Endothelial cell of umbilical vein (primary cell): ENCODE data around the gene EFNA5. TPM values are rescaled to one million over a fixed set of nuclear protein-coding genes. Genes with fewer than 3 reads are reported as not detected.

ENCODE experiments used
- BruUV-seq: library from RNA; stranded (reverse); fragments of 400-500 nt; replicated peaks from 2 replicates; lab custom pipeline; 2021; lab: Mats Ljungman, UMichigan
- CTCF ChIA-PET: fragments of 300-600, 350-600 bp; sonication (Branson Sonifier 250); formaldehyde crosslinking; loops from one replicate; lab custom pipeline; 2021; ENCODE audit warnings: antibody characterized with exemption, inconsistent platforms; lab: Charles Lee
- POLR2A ChIA-PET: fragments of 300-600, 350-600 bp; sonication (Branson Sonifier 250); formaldehyde crosslinking; loops from one replicate; lab custom pipeline; 2021; ENCODE audit warnings: antibody characterized with exemption, inconsistent platforms; lab: Charles Lee
- DNase-seq: peaks from one replicate; pipeline ENCODE4 v3.0.0-alpha.2; 2011; ENCODE audit warnings: low read depth, low spot score
- FAIRE-seq: peaks from 2 replicates; lab custom pipeline; 2011; peaks lifted over from hg19 to GRCh38; lab: Jason Lieb, UNC
- H2AFZ ChIP-seq: 2 replicates; pipeline ENCODE4 v1.6.0; 2012; ENCODE audit warnings: low read depth, low read length, control low read depth, inconsistent platforms
- H3K27ac ChIP-seq: 2 replicates; pipeline ENCODE4 v1.5.1; 2011; ENCODE audit warnings: low read depth, mild to moderate bottlenecking, control low read depth, low read length, moderate library complexity; ENCODE audit not compliant: insufficient read depth
- H3K27me3 ChIP-seq, 2 experiments: 2 replicates each; pipeline versions ENCODE4 v1.6.0 to v1.6.1; 2011; ENCODE audit warnings: low read length in 2 of 2, mixed read lengths in 1 of 2; ENCODE audit not compliant: control insufficient read depth in 2 of 2, insufficient read depth in 2 of 2
- H3K36me3 ChIP-seq, 2 experiments: 2 replicates in 1 of 2; 3 replicates in 1 of 2; pipeline ENCODE4 v1.5.1; 2011; ENCODE audit warnings: low read length in 2 of 2, mild to moderate bottlenecking in 1 of 2, moderate library complexity in 1 of 2; ENCODE audit not compliant: control insufficient read depth in 2 of 2, insufficient read depth in 2 of 2; ENCODE audit errors: extremely low read depth in 1 of 2
- H3K4me1 ChIP-seq: 3 replicates; pipeline ENCODE4 v1.5.1; 2011; ENCODE audit warnings: mild to moderate bottlenecking, low read length; ENCODE audit not compliant: control insufficient read depth, insufficient read depth; ENCODE audit errors: extremely low read depth
- H3K4me2 ChIP-seq: 2 replicates; pipeline ENCODE4 v1.6.1; 2011; ENCODE audit warnings: low read length, control low read depth, mixed read lengths; ENCODE audit not compliant: insufficient read depth
- H3K4me3 ChIP-seq, 3 experiments: fragments of 200-600 bp in 1 of 3; sonication (generic), shearing (Covaris generic) in 1 of 3; replicated peaks in 1 of 3; 2 replicates each; pipeline ENCODE4 v1.5.1; 2011 to 2016; ENCODE audit warnings: control low read depth in 3 of 3, low read length in 3 of 3, mild to moderate bottlenecking in 2 of 3, inconsistent platforms in 1 of 3, low read depth in 1 of 3, moderate library complexity in 1 of 3; ENCODE audit not compliant: insufficient read depth in 1 of 3
- H3K79me2 ChIP-seq: 2 replicates; pipeline ENCODE4 v1.6.0; 2012; ENCODE audit warnings: low read length, inconsistent platforms; ENCODE audit not compliant: control insufficient read depth, insufficient read depth
- H3K9ac ChIP-seq: replicated peaks from 2 replicates; pipeline ENCODE3; 2011; ENCODE audit warnings: low read length, control low read depth; ENCODE audit not compliant: insufficient read depth; ENCODE audit errors: extremely low read depth
- H3K9me1 ChIP-seq: replicated peaks from 3 replicates; pipeline ENCODE4 v1.6.0; 2011; ENCODE audit warnings: mild to moderate bottlenecking, low read length; ENCODE audit not compliant: control insufficient read depth, insufficient read depth; ENCODE audit errors: extremely low read depth
- H3K9me3 ChIP-seq: replicated peaks from 2 replicates; pipeline ENCODE4 v1.5.1; 2012; ENCODE audit warnings: low read length, inconsistent platforms; ENCODE audit not compliant: control insufficient read depth, insufficient read depth
- H4K20me1 ChIP-seq: replicated peaks from 2 replicates; pipeline ENCODE3; 2011; ENCODE audit warnings: mild to moderate bottlenecking, low read length; ENCODE audit not compliant: control insufficient read depth, insufficient read depth; ENCODE audit errors: extremely low read depth
- EZH2 ChIP-seq: IDR thresholded peaks from 2 replicates; pipeline ENCODE4 v1.6.1; 2012; ENCODE audit warnings: borderline replicate concordance, low read depth, mild to moderate bottlenecking, moderate library complexity, low read length, inconsistent platforms; ENCODE audit not compliant: severe bottlenecking
- FOS ChIP-seq: IDR thresholded peaks from 2 replicates; pipeline ENCODE4 v1.6.1; 2011; ENCODE audit warnings: mild to moderate bottlenecking, low read length, moderate library complexity, borderline replicate concordance; ENCODE audit not compliant: insufficient read depth
- GATA2 ChIP-seq: IDR thresholded peaks from 2 replicates; pipeline ENCODE4 v1.7.0; 2011; ENCODE audit warnings: low read depth, mild to moderate bottlenecking, moderate library complexity, mixed read lengths, low read length; ENCODE audit not compliant: insufficient read length, insufficient read depth
- JUN ChIP-seq: IDR thresholded peaks from 2 replicates; pipeline ENCODE4 v1.6.1; 2011; ENCODE audit warnings: borderline replicate concordance, low read depth; ENCODE audit not compliant: insufficient read length, insufficient read depth
- MYC ChIP-seq: IDR thresholded peaks from one replicate; pipeline ENCODE4 v1.6.1; 2011; ENCODE audit warnings: mild to moderate bottlenecking, low read depth, low read length
- POLR2AphosphoS5 ChIP-seq: IDR thresholded peaks from 2 replicates; pipeline ENCODE4 v1.6.1; 2012; ENCODE audit warnings: low read depth, mild to moderate bottlenecking, control low read depth, low read length, moderate library complexity; ENCODE audit not compliant: insufficient read depth
- dilution Hi-C: fragments of 300-500 bp; cut with MboI; formaldehyde crosslinking; loops from one replicate; pipeline ENCODE4 v1.15.0; 2019; ENCODE audit warnings: low sequenced_read_pairs; ENCODE audit not compliant: extremely low pct_ligation_motif_present
- intact Hi-C: fragments of 100-400 bp; cut with micrococcal nuclease; formaldehyde crosslinking; loops from one replicate; pipeline ENCODE4 v1.10.0; 2022
- polyA plus RNA-seq, 4 experiments: library from polyadenylated mRNA; depleted of rRNA in 3 of 4; stranded (reverse) in 3 of 4; unstranded in 1 of 4; fragments of >200 nt; gene quantifications; 2 replicates each; pipeline versions ENCODE4 v1.2.1 to v1.2.3, GENCODE V29; 2011 to 2012; ENCODE audit warnings: missing spikeins in 1 of 4
- total RNA-seq: library from RNA; stranded (reverse); gene quantifications from 2 replicates; pipeline ENCODE4 v1.2.3, GENCODE V29; 2021
- TF ChIP-seq, protein P1 (sequence below): IDR thresholded peaks from 2 replicates; pipeline ENCODE4 v1.6.1; 2011; ENCODE audit not compliant: insufficient read depth, insufficient read length

Gene EFNA5
- total and polyA plus RNA-seq, 2 donors (not counting 3 experiments of a cell fraction or from before 2014, with no cell fraction given): 13.6 to 22.1 TPM

DNA sequence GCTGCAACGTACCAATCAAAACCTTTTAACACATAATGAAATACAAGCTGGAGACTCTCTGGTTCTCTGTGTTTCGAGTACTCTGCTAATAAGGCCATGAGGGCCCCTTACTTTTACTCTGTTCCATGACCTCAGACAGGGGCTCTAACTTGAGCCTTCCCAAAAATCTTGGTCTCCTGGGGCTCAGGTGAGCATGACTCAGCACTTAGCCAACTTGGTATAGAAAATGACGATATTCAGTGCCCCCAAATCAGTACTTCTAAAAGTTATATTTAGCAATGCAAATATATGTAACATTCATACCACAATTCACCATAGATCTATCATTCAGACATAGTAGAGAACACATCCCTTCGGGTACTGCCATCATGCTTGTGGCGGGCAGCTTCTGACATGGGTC is 278.9 kb downstream of the EFNA5 start:
- ChIA-PET CTCF (interaction anchor here (0.6 to 4.5 kb wide), 3 partner anchors 13 to 280 kb away, joined by 3 to 39 read pairs (median 4); no protein-coding TSS in a partner anchor), POLR2A (no interaction called here)
- Histone ChIP-seq H2AFZ (no peak overlapping the region), H3K4me1 (peaks cover 32% of the 10 kb centered on the region), H3K9me1 (no peaks in the 10 kb centered on the region), H3K27me3 (no peaks in the 10 kb centered on the region), H3K79me2 (no peaks in the 10 kb centered on the region), H3K4me3 (no peak overlapping the region), H4K20me1 (no peaks in the 10 kb centered on the region), H3K27ac (no peak overlapping the region), H3K36me3 (no peaks in the 10 kb centered on the region), H3K9me3 (no peaks in the 10 kb centered on the region), H3K9ac (no peak overlapping the region), H3K4me2 (no peak overlapping the region)
- DNase-seq (no peak), FAIRE-seq (no peak)
- TF ChIP-seq GATA2 (no peak), JUN (no peak), EZH2 (no peak), MYC (no peak), POLR2AphosphoS5 (no peak)
- dilution Hi-C loops (no loop called here), intact Hi-C loops (no loop called here)
- no TSS peak for BruUV-seq

DNA sequence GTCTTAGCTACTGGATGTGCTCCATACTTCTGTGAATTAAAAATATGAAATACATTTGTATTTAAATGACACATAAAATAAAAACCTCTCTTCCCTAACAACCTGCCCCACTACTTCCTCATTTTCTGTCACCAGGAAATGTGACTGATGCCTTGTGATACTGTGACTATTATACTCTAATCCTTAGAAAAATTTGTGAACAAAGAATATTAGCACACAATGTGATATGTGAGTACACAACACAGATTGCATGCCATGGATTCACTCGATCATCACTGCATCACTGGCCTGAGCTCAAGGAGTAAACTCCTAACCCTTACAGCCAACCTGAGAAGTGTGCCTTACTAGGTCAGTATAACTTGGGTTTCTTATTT is 281.0 kb downstream of the EFNA5 start:
- Histone ChIP-seq H2AFZ (no peak overlapping the region), H3K4me1 (peaks cover 32% of the 10 kb centered on the region), H3K27ac (peak overlapping the region; percentile 57), H3K9me3 (no peaks in the 10 kb centered on the region), H3K4me3 (no peak overlapping the region), H3K36me3 (no peaks in the 10 kb centered on the region), H3K9me1 (no peaks in the 10 kb centered on the region), H3K79me2 (no peaks in the 10 kb centered on the region), H3K9ac (peak overlapping the region; percentile 29), H3K27me3 (no peaks in the 10 kb centered on the region), H3K4me2 (peak overlapping the region; percentile 76), H4K20me1 (no peaks in the 10 kb centered on the region)
- BruUV-seq: no TSS peak
- FAIRE-seq (peak; percentile 24), DNase-seq (peak; percentile 53)
- TF ChIP-seq POLR2AphosphoS5 (no peak), GATA2 (no peak), FOS (no peak), JUN (peak; percentile 10)
- TF ChIP-seq, protein P1, sequence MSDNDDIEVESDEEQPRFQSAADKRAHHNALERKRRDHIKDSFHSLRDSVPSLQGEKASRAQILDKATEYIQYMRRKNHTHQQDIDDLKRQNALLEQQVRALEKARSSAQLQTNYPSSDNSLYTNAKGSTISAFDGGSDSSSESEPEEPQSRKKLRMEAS: no peak
- POLR2A ChIA-PET: no interaction called here
- intact Hi-C loops: loop anchor here (1.0 to 2.0 kb wide), 7 partner anchors 36 to 283 kb away; no protein-coding TSS in a partner anchor
- CTCF ChIA-PET: interaction anchor here (0.6 to 4.5 kb wide), 16 partner anchors 9 to 935 kb away, joined by 3 to 39 read pairs (median 4); no protein-coding TSS in a partner anchor
- dilution Hi-C loops: no loop called here
